ENCODE data around the gene PLD1. TPM values are rescaled to one million over a fixed set of nuclear protein-coding genes. Genes with fewer than 3 reads are reported as not detected.

The PLD1 gene
- total RNA-seq, 1 donor from 2014 or later: 25.4 TPM

GRCh38 chr3:171703144-171703543 is 107.1 kb downstream of the PLD1 start:
- H3K9me3 ChIP-seq: peaks cover 8% of the 10 kb centered on the region
- intact Hi-C loops (cut with DNase I): no loop called here
- H3K27ac ChIP-seq: no peak overlapping the region
- no peak for DNase-seq
- H3K4me1 ChIP-seq: no peaks in the 10 kb centered on the region
- H3K36me3 ChIP-seq: no peaks in the 10 kb centered on the region
- no peak for ATAC-seq
- H3K4me3 ChIP-seq: no peak overlapping the region
- TF ChIP-seq, protein P1, sequence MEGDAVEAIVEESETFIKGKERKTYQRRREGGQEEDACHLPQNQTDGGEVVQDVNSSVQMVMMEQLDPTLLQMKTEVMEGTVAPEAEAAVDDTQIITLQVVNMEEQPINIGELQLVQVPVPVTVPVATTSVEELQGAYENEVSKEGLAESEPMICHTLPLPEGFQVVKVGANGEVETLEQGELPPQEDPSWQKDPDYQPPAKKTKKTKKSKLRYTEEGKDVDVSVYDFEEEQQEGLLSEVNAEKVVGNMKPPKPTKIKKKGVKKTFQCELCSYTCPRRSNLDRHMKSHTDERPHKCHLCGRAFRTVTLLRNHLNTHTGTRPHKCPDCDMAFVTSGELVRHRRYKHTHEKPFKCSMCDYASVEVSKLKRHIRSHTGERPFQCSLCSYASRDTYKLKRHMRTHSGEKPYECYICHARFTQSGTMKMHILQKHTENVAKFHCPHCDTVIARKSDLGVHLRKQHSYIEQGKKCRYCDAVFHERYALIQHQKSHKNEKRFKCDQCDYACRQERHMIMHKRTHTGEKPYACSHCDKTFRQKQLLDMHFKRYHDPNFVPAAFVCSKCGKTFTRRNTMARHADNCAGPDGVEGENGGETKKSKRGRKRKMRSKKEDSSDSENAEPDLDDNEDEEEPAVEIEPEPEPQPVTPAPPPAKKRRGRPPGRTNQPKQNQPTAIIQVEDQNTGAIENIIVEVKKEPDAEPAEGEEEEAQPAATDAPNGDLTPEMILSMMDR (IDR thresholded peaks at IDR 0.05): no peak
- no peaks in the 10 kb centered on the region for H3K27me3 ChIP-seq

DNA sequence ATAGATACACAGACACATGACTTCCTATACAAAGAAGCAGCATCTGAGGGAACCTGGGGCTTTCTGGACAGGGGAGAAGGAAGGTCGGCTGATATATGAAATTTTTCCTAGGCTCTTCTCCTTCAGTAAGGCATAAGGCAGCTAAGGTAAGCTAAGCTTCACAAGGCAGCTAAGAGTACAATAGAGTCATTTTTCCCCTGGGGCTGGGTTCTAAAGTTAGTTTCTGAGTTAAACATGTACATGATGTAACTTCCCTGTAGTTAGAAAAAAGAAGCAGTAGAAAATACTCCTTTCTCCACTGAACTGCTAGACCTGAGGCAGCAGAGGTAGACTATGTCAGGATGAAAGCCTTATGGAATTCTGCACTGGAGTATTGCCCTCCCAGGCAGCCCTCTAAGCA is 109.6 kb downstream of the PLD1 start:
- ATAC-seq (no peak), DNase-seq (no peak)
- no peak overlapping the region for H3K4me3 ChIP-seq
- H3K27me3 ChIP-seq: no peaks in the 10 kb centered on the region
- TF ChIP-seq, protein P1 (IDR thresholded peaks at IDR 0.05): no peak
- H3K9me3 ChIP-seq: peaks cover 8% of the 10 kb centered on the region
- intact Hi-C loops (cut with DNase I): no loop called here
- no peak overlapping the region for H3K27ac ChIP-seq
- no peaks in the 10 kb centered on the region for H3K4me1 ChIP-seq
- peaks cover 6% of the 10 kb centered on the region for H3K36me3 ChIP-seq

DNA sequence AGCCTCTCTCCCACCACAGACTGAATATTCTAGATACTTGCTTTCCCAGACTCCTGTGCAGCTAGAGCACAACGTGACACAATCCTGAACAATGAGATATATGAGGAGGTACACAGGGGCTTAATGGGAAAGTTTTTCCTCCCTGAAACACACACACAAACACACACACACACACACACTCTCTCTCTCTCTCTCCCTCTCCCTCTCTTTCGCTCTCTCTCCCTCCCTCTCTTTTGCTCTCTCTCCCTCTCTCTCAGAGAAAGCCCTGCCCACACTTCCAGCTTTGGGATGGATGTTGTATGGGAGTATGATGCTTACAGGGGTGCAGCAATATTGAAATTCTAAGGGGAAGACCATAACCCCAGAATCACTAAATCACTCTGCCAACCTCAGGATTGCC is 110.1 kb downstream of the PLD1 start:
- ATAC-seq (no peak), DNase-seq (no peak)
- H3K9me3 ChIP-seq: peaks cover 8% of the 10 kb centered on the region
- intact Hi-C loops (cut with DNase I): no loop called here
- no peaks in the 10 kb centered on the region for H3K4me1 ChIP-seq
- peaks cover 6% of the 10 kb centered on the region for H3K36me3 ChIP-seq
- no peaks in the 10 kb centered on the region for H3K27me3 ChIP-seq
- TF ChIP-seq, protein P1 (IDR thresholded peaks at IDR 0.05): no peak
- no peak overlapping the region for H3K27ac ChIP-seq
- H3K4me3 ChIP-seq: no peak overlapping the region

- intact Hi-C loops (cut with DNase I): no loop called here
- Histone ChIP-seq H3K27me3 (no peaks in the 10 kb centered on the region), H3K4me3 (no peak overlapping the region), H3K4me1 (no peaks in the 10 kb centered on the region), H3K27ac (no peak overlapping the region), H3K9me3 (peaks cover 8% of the 10 kb centered on the region), H3K36me3 (peaks cover 6% of the 10 kb centered on the region)
- no peak for ATAC-seq
- no peak for DNase-seq
- TF ChIP-seq, protein P1 (IDR thresholded peaks at IDR 0.05): no peak
Measured at GRCh38 chr3:171699601-171700000, 110.7 kb downstream of the PLD1 start.

DNA sequence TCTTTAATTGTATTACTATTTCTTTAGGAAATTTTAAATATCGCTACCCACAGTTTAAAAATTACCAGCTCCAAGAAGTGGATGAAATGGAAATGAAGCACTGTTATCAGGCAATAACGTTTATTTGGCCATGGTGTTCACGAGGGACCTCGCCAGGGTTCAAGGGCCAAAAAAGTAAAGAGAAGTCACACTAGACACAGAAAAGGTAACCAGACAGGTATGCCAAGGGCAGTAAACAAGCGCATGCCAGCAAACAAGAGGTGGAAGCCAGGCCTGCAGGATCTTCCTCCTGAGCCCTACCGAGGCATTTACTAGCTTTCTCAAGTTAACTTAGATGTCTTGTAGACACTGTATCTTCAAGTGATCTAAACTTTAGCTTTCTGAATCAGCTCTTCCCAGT is 113.5 kb downstream of the PLD1 start:
- no peak for ATAC-seq

More for the DNA sequence above, 113.5 kb downstream of the PLD1 start:
- peaks cover 6% of the 10 kb centered on the region for H3K36me3 ChIP-seq
- no peaks in the 10 kb centered on the region for H3K27me3 ChIP-seq
- no peaks in the 10 kb centered on the region for H3K9me3 ChIP-seq
- DNase-seq: no peak
- no peak overlapping the region for H3K27ac ChIP-seq
- H3K4me1 ChIP-seq: no peaks in the 10 kb centered on the region
- intact Hi-C loops (cut with DNase I): no loop called here
- H3K4me3 ChIP-seq: no peak overlapping the region
- TF ChIP-seq, protein P1 (IDR thresholded peaks at IDR 0.05): no peak

Data from upper lobe of right lung (tissue), 1 donor.